HUES48 (cell line): ENCODE data around the gene OR5H2.
"Not testable (repeated sequence)": the region's sequence is repeated elsewhere in the genome, so short reads cannot be mapped to it uniquely, and the experiment has no call there.

Source experiments
- H3K27ac ChIP-seq: one replicate; pipeline ENCODE4 v1.7.0; 2013; ENCODE audit warnings: low read depth, low read length, inconsistent platforms
- H3K27me3 ChIP-seq: 2 replicates; pipeline ENCODE4 v1.6.1; 2013; ENCODE audit warnings: mild to moderate bottlenecking, low read length; ENCODE audit not compliant: control insufficient read depth, insufficient read depth
- H3K36me3 ChIP-seq: 2 replicates; pipeline ENCODE4 v1.6.1; 2013; ENCODE audit warnings: low read length; ENCODE audit not compliant: control insufficient read depth, insufficient read depth
- H3K4me1 ChIP-seq: 2 replicates; pipeline ENCODE4 v1.6.1; 2013; ENCODE audit warnings: mild to moderate bottlenecking, low read length; ENCODE audit not compliant: control insufficient read depth, insufficient read depth
- H3K4me3 ChIP-seq: 2 replicates; pipeline ENCODE4 v1.5.1; 2013; ENCODE audit warnings: mild to moderate bottlenecking, low read depth, low read length
- H3K9ac ChIP-seq: 2 replicates; pipeline ENCODE4 v1.6.1; 2013; ENCODE audit warnings: mild to moderate bottlenecking, low read depth, low read length, moderate library complexity
- H3K9me3 ChIP-seq: 2 replicates; pipeline ENCODE4 v1.6.1; 2013; ENCODE audit warnings: low read length; ENCODE audit not compliant: control insufficient read depth, insufficient read depth

The OR5H2 gene

DNA sequence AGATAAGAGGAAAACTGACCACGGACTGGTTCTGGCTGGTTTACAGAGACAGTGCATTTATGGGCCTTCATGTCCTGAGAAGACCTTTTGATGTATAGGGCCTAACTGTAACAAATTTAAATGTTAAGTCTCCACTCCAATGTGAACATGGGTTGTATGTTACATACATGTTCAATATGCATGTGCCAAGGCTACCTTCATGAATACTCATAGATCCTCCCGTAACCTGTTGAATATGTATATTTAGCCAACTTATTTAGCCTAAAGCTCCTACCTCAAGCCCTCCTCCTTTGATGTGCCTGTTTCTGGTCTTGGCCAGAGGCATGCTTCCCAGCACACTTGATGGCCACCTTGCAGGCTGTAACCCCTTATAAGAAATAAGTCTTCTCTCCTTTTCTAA, at the start of gene OR5H2:
OR5H2 (plus strand) TSS at position 301 of the 400 bp plus-strand sequence. CDS start 398 bp downstream, outside the sequence.
- H3K4me3 ChIP-seq: no peak within 1 kb of the TSS
- no peaks in the 10 kb centered on the region for H3K27me3 ChIP-seq
- no peaks in the 10 kb centered on the region for H3K36me3 ChIP-seq
- H3K4me1 ChIP-seq: peaks cover 15% of the 10 kb centered on the region
- H3K27ac ChIP-seq: no peak within 1 kb of the TSS
- H3K9ac ChIP-seq: no peak within 1 kb of the TSS
- H3K9me3 ChIP-seq: no peaks in the 10 kb centered on the region

DNA sequence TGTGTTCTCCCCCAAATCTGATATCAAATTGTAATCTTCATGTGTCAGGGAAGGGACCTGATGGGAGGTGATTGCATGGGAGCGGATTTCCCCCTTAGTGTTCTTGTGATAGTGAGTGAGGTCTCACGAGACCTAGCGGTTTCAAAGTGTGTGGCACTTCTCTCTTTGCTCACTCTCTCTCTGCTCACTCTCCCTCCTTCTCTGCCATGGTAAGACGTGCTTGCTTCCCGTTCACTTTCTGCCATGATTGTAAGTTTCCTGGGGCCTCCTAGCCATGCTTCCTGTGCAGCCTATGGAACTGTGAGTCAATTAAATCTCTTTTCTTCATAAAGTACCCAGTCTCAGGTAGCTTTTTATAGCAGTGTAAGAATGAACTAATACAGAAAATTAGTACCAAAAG, 48.8 kb upstream of the OR5H2 start:
- Histone ChIP-seq H3K4me3 (no peak overlapping the region), H3K36me3 (no peaks in the 10 kb centered on the region), H3K9ac (no peak overlapping the region), H3K4me1 (no peaks in the 10 kb centered on the region), H3K9me3 (no peaks in the 10 kb centered on the region), H3K27ac (no peak overlapping the region), H3K27me3 (no peaks in the 10 kb centered on the region)

DNA sequence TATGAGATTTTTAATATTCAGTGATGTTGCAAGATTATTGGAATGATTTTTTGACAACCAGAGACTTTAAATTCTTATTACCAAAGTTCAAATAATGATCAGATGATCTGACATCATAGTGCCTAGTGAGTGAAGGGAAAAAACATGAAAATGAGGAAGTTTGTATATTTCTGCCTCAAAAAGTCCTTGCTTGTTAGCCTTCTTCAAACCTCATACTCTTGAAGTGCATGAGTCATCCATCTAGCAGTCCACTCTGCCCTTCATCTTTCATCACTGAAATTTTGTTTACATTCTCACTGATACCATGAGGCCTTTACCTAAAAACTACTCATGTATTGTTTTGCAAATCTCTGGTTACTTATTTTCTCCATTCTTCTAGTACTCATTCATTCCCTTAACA, 42.2 kb upstream of the OR5H2 start:
- Histone ChIP-seq H3K27me3 (no peaks in the 10 kb centered on the region), H3K36me3 (no peaks in the 10 kb centered on the region), H3K4me1 (peaks cover 27% of the 10 kb centered on the region)

DNA sequence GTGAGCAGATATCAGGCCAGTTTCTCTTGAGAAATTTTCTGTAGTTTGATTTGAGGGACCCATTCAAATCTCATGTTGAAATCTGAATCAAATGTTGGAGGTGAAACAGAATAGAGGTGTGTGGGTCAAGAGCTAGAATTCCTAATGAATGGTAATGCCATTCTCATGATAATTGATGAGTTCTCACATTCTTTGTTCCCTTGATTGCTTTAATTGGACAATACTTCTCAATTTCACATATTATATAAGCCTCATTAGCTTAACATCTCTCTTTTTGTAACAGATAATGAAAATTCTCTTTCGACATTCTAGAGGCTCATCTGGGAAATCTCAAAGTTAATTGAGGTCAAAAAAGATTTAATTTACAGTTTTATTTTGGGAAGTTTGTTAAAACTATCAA, 40.1 kb upstream of the OR5H2 start:
- Histone ChIP-seq H3K4me1 (peaks cover 27% of the 10 kb centered on the region), H3K27ac (no peak overlapping the region), H3K4me3 (no peak overlapping the region), H3K9me3 (no peaks in the 10 kb centered on the region), H3K27me3 (no peaks in the 10 kb centered on the region), H3K9ac (no peak overlapping the region), H3K36me3 (no peaks in the 10 kb centered on the region)

More for the DNA sequence above, 42.2 kb upstream of the OR5H2 start:
- H3K9me3 ChIP-seq: no peaks in the 10 kb centered on the region
- H3K27ac ChIP-seq: no peak overlapping the region
- H3K9ac ChIP-seq: no peak overlapping the region
- H3K4me3 ChIP-seq: no peak overlapping the region

DNA sequence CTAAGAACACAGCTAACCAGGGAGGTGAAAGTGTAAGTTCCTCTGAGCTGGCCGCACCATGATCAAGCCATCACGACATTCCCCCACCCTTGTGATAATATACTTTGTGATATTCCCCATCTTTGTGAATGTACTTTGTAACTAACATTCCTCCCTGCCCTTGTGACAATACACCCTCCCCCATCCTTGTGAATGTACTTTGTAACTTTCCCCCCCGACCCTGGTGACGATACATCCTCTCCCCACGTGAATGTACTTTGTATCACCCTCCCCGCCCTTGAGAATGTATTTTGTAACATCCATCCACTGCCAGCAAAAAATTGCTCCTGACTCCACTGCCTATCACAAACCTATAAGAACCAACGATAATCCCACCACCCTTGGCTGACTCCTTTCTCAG, 38.5 kb upstream of the OR5H2 start:
- Histone ChIP-seq H3K4me1 (peaks cover 27% of the 10 kb centered on the region), H3K4me3 (no peak overlapping the region), H3K27ac (no peak overlapping the region), H3K9ac (no peak overlapping the region), H3K9me3 (no peaks in the 10 kb centered on the region), H3K27me3 (no peaks in the 10 kb centered on the region), H3K36me3 (no peaks in the 10 kb centered on the region)

DNA sequence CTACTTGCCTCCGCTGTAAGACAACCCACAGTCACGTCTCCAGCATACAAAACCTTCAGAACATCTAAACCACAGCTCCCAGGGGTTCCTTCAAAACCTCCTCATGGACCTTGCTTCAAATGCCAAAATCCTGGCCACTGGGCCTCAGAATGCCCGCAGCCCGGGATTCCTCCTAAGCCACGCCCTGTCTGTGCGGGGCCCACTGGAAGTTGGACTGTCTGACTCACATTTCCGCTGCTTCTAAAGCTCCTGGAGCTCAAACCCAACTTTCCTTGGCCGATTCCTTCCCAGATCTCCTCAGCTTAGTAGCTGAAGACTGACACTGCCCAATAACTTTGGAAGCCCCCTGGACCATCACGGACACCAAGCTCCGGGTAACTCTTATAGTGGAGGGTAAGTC, 36.2 kb upstream of the OR5H2 start:
- Histone ChIP-seq H3K27ac (no peak overlapping the region), H3K9ac (no peak overlapping the region), H3K27me3 (no peaks in the 10 kb centered on the region), H3K9me3 (0 out of 2 replicates have a peak, but pooled peaks cover 3% of the 10 kb centered on the region), H3K4me3 (no peak overlapping the region), H3K36me3 (no peaks in the 10 kb centered on the region), H3K4me1 (peaks cover 15% of the 10 kb centered on the region)

DNA sequence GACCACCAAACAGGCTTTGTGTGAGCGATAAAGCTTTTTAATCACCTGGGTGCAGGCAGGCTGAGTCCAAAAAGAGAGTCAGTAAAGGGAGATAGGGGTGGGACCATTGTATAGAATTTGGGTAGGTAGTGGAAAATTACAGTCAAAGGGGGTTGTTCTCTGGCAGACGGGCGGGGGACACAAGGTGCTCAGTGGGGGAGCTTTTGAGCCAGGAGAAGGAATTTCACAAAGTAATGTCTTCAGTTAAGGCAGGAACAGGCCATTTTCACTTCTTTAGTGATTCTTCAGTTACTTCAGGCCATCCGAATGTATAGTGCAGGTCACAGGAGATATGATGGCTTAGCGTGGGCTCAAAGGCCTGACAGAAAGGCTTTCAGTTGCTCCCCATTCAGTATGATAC, 26.3 kb upstream of the OR5H2 start:
- H3K9me3 ChIP-seq, H3K9ac ChIP-seq, H3K36me3 ChIP-seq, H3K27me3 ChIP-seq, H3K4me3 ChIP-seq, H3K27ac ChIP-seq: not testable (repeated sequence)
- H3K4me1 ChIP-seq: peaks cover 18% of the 10 kb centered on the region

DNA sequence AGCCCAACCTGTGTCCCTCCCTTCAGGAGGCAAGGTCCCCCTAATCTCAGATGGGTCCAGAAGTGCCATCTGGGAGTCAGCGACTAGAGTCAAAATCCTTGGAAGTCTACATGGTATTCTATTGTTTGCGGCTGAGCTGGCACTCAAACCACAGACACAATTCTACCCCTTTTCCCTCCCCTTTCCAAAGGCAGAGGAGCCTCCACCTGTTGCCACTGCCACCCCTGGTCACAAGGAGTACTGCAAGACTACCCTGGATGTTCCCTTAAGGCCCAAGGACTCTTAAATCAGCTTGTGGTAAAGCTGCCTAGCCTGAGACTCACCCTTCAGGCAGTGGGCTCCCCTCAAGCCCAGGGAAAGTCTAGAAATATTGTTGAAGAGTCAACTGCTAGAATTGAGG, 22.6 kb upstream of the OR5H2 start:
- H3K9me3 ChIP-seq: no peaks in the 10 kb centered on the region
- H3K4me3 ChIP-seq: no peak overlapping the region
- peaks cover 18% of the 10 kb centered on the region for H3K4me1 ChIP-seq
- H3K36me3 ChIP-seq: no peaks in the 10 kb centered on the region
- no peak overlapping the region for H3K9ac ChIP-seq
- H3K27me3 ChIP-seq: no peaks in the 10 kb centered on the region
- no peak overlapping the region for H3K27ac ChIP-seq

DNA sequence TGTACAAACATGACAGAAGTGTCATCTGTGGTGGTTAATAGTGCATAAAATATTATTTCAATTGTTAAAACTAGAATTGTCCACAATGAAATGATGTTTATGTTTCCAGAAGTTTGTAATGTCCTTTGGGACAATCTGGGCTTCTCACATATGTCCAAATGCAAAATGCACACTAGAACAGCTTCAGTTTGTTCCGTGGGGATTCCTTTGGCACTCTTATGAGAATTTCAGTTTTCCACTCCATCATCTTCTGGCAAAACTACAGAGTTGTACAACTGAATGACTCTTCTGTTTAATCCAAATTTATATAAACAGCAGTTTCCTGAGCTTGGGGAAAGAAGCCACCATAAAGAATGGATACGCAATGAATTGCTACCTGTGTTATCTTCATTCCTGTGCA, 20.3 kb upstream of the OR5H2 start:
- H3K27me3 ChIP-seq: no peaks in the 10 kb centered on the region
- H3K4me3 ChIP-seq: no peak overlapping the region
- H3K9ac ChIP-seq: no peak overlapping the region
- no peaks in the 10 kb centered on the region for H3K9me3 ChIP-seq
- H3K36me3 ChIP-seq: no peaks in the 10 kb centered on the region
- no peak overlapping the region for H3K27ac ChIP-seq
- H3K4me1 ChIP-seq: no peaks in the 10 kb centered on the region

DNA sequence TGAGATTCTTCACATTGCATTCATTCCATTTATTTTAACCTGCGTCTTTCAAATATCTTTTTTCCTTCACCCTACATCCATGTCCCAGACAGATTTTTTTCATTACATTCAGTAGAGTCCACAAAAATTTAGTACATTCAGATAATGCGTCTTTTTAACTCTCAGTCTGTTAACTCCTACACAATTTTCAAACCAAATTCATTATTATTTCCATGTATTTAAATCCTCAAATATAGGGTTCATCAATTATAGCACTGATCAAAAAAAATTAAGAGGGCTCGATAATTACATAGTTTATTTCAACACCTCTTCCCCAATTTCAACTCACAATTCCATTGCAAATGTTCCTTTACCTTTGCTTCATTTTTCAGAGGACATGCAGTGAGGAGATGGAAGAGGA, 18.4 kb upstream of the OR5H2 start, which contains the start of gene OR5H6:
OR5H6 (plus strand) TSS at position 301 of the 400 bp plus-strand sequence; CDS start at position 390, 89 bp downstream.
- H3K4me3 ChIP-seq: no peak within 1 kb of the TSS
- H3K4me1 ChIP-seq: no peaks in the 10 kb centered on the region
- no peak within 1 kb of the TSS for H3K27ac ChIP-seq
- no peaks in the 10 kb centered on the region for H3K27me3 ChIP-seq
- H3K9ac ChIP-seq: no peak within 1 kb of the TSS
- H3K9me3 ChIP-seq: no peaks in the 10 kb centered on the region
- no peaks in the 10 kb centered on the region for H3K36me3 ChIP-seq

DNA sequence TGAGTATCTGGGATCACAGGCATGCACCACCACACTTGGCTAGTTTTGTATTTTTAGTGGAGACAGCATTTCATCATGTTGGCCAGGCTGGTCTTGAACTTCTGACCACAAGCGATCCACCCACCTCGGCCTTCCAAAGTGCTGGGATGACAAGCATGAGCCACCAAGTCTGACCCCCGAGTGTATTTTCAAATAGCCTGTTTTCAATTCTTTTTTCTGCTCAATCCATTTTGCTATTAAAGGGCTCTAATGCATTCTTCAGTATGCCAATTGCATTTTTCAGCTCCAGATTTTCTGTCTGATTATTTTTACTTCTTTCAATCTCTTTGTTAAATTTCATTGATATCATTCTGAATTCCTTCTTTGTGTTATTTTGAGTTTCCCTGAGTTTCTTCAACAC, 12.5 kb upstream of the OR5H2 start:
- H3K27me3 ChIP-seq: no peaks in the 10 kb centered on the region
- H3K27ac ChIP-seq: no peak overlapping the region
- no peak overlapping the region for H3K4me3 ChIP-seq
- 0 out of 2 replicates have a peak, but pooled peaks cover 7% of the 10 kb centered on the region for H3K9me3 ChIP-seq
- H3K9ac ChIP-seq: no peak overlapping the region
- no peaks in the 10 kb centered on the region for H3K36me3 ChIP-seq
- H3K4me1 ChIP-seq: no peaks in the 10 kb centered on the region

DNA sequence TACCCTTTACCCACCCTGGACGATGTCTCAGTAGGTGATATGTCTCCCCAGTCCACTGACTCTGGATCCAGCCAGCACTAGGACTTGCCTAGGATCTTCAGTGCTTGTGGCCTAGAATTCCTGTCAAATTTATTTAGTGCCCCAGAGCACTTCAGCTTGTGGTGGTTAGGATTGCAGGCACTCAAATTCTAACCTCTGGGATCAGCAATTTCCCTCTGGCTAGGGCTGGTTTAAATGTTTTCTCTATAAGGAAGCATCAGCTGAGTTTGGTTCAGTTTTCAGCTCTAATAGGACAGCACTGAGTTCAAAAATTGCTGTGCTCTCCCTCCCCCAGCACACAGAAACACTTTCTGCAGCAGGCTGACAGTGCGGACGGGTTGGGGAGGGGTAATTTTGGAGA, 10.2 kb upstream of the OR5H2 start:
- Histone ChIP-seq H3K27me3 (no peaks in the 10 kb centered on the region), H3K27ac (no peak overlapping the region), H3K4me3 (no peak overlapping the region), H3K4me1 (no peaks in the 10 kb centered on the region), H3K9me3 (0 out of 2 replicates have a peak, but pooled peaks cover 7% of the 10 kb centered on the region), H3K36me3 (no peaks in the 10 kb centered on the region), H3K9ac (no peak overlapping the region)
